Muscle layer of duodenum (tissue), 2 donors: ENCODE measurements around the gene NKTR.

ENCODE experiments used
- H3K27ac ChIP-seq: one replicate; pipeline ENCODE4 v1.7.0; 2013; ENCODE audit warnings: mild to moderate bottlenecking, low read length
- H3K27me3 ChIP-seq: one replicate; pipeline ENCODE4 v1.7.0; 2013; ENCODE audit warnings: low read depth, mild to moderate bottlenecking, control low read depth, low read length
- H3K36me3 ChIP-seq, 2 donors: one replicate each; pipeline ENCODE4 v1.7.0; 2013; ENCODE audit warnings: low read length in 2 of 2, control low read depth in 1 of 2, mild to moderate bottlenecking in 1 of 2; ENCODE audit not compliant: insufficient read depth in 2 of 2, control insufficient read depth in 1 of 2
- H3K4me1 ChIP-seq, 2 donors: one replicate each; pipeline ENCODE4 v1.7.0; 2013; ENCODE audit warnings: low read length in 2 of 2, mild to moderate bottlenecking in 2 of 2, control low read depth in 1 of 2, moderate library complexity in 1 of 2; ENCODE audit not compliant: insufficient read depth in 2 of 2, control insufficient read depth in 1 of 2
- H3K4me3 ChIP-seq, 2 donors: one replicate each; pipeline ENCODE4 v1.7.0; 2013; ENCODE audit warnings: low read length in 2 of 2, low read depth in 1 of 2, mild to moderate bottlenecking in 1 of 2
- H3K9me3 ChIP-seq, 2 donors: one replicate each; pipeline ENCODE4 v1.7.0; 2013; ENCODE audit warnings: low read length in 2 of 2, control low read depth in 1 of 2, mild to moderate bottlenecking in 1 of 2; ENCODE audit not compliant: control insufficient read depth in 1 of 2
- donor health status: healthy.

NKTR gene

DNA sequence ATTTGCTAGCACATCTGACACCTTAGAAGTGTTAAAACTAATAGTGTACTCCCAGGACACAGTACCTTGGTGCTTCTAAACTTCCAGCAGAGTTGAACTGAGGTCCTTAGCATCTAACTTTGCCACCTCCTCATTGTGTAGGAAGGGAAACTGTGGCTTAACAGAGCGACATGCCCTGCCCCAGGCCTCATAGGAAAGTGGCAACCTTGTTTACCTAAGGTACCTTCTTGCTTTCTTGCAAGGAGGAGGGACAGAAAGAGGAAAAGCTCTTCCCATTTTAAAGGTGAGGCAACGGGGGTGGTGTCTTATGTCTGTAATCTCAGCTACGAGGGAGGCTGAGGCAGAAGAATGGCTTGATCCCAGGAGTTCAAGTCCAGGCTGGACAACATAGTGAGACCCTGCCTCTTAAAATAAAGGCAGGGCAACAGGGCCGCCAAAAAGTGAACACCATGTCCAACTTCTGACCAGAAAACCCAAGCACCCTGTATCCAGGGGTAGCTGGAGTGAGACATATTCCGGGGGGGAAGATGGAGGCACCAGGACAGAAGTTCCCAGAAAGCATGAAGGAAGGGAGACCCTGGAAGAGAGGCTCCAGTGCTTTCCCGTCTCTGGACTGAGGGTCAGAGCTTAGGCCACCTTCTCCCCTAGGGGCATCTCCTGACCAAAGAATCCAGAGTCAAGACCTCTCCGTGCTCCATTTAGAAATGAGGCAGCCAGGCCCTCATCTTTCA, 84.3 kb downstream of the NKTR start:
- no peaks in the 10 kb centered on the region for H3K9me3 ChIP-seq
- H3K27ac ChIP-seq, result no peak overlapping the region
- peaks cover 6% of the 10 kb centered on the region for H3K27me3 ChIP-seq
- H3K36me3 ChIP-seq, result no peaks in the 10 kb centered on the region
- H3K4me1 ChIP-seq, result peaks cover 0 to 12% of the 10 kb centered on the region in 2 donors
- peak overlapping the region in 1 of 2 donors; percentile 43 for H3K4me3 ChIP-seq

DNA sequence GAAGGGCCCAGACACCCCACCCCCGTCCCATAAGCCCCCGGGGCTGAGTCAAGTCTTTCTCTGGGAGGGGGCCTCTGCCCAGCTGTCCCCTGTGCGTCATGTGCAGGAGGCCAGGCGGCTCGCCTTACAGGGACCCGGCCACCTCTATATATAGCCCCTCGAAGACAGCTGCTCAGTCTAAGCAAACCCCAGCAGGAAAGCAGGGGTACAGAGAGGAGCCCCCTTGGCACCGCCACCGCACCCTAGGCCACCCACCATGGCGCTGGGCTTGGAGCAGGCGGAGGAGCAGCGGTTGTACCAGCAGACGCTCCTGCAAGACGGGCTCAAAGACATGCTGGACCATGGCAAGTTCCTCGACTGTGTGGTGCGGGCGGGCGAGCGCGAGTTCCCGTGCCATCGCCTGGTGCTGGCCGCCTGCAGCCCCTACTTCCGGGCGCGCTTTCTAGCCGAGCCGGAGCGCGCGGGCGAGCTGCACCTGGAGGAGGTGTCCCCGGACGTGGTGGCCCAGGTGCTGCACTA, 84.9 kb downstream of the NKTR start, which contains the start of gene KLHL40:
Gene KLHL40, plus strand, starts transcription at position 175 of the 519 bp plus-strand sequence. Its CDS starts 82 bp downstream, at position 257.
- Histone ChIP-seq H3K27me3 (peaks cover 10% of the 10 kb centered on the region), H3K36me3 (no peaks in the 10 kb centered on the region), H3K4me3 (peak within 1 kb of the TSS in 1 of 2 donors; percentile 43), H3K9me3 (no peaks in the 10 kb centered on the region), H3K27ac (no peak within 1 kb of the TSS), H3K4me1 (peaks cover 0 to 12% of the 10 kb centered on the region in 2 donors)

DNA sequence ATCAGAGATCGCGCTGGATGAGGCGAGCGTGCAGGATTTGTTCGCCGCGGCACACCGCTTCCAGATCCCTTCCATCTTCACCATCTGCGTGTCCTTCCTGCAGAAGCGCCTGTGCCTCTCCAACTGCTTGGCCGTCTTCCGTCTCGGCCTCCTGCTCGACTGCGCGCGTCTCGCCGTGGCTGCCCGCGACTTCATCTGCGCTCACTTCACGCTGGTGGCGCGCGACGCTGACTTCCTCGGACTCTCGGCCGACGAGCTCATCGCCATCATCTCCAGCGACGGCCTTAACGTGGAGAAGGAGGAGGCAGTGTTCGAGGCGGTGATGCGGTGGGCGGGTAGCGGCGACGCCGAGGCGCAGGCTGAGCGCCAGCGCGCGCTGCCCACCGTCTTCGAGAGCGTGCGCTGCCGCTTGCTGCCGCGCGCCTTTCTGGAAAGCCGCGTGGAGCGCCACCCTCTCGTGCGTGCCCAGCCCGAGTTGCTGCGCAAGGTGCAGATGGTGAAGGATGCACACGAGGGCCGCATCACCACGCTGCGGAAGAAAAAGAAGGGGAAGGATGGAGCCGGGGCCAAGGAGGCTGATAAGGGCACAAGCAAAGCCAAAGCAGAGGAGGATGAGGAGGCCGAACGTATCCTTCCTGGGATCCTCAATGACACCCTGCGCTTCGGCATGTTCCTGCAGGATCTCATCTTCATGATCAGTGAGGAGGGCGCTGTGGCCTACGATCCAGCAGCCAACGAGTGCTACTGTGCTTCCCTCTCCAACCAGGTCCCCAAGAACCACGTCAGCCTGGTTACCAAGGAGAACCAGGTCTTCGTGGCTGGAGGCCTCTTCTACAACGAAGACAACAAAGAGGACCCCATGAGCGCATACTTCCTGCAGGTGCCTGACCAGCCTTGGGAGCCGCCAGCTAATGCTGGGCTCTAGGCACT, 85.7 kb downstream of the NKTR start:
- no peak overlapping the region for H3K27ac ChIP-seq
- H3K9me3 ChIP-seq, result no peaks in the 10 kb centered on the region
- H3K4me3 ChIP-seq, result peak overlapping the region in 1 of 2 donors; percentile 43

DNA sequence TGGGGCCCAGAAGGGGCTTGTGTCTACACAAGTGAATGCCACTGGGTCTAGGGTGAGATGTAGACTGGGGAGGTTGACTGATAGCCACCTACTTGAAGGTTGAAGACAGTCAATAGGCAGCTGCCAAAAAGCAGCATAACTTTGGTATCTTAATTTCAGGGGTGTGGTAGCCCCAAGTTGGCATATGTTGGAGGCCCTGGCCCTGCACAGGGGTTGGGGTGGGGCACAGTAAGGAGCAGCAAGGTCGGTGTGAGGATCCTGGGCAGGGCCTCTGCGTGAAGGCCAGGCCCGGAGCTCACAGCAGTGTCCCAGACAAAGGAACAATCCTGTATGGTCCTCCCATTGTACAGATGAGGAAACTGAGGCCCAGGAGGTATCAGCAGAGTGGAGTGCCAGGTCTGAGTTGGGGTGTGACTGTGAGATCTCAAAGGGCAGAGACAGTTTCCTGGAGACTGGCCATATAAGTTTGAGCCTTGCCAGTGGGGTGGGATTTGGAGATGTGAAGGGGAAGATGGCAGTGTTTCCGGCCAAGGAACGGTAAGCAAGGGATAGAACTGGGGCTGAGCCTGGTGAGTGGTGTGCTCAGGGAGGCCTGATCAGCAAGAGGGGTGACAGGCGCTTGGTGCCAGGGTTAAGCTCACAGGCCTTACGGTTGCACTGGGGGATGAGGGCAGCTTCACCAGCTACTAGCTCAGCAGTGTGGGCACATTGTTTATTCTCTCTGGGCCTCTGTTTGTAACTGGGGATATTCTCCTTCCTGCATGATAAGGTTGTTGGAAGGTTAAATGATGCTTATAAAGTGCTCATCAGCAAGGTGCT, 86.6 kb downstream of the NKTR start:
- Histone ChIP-seq H3K4me1 (peaks cover 0 to 12% of the 10 kb centered on the region in 2 donors), H3K27ac (no peak overlapping the region), H3K9me3 (no peaks in the 10 kb centered on the region), H3K27me3 (peaks cover 10% of the 10 kb centered on the region), H3K36me3 (no peaks in the 10 kb centered on the region), H3K4me3 (no peak overlapping the region)

More for the DNA sequence above, 85.7 kb downstream of the NKTR start:
- Histone ChIP-seq H3K27me3 (peaks cover 10% of the 10 kb centered on the region), H3K36me3 (no peaks in the 10 kb centered on the region), H3K4me1 (peaks cover 0 to 12% of the 10 kb centered on the region in 2 donors)

DNA sequence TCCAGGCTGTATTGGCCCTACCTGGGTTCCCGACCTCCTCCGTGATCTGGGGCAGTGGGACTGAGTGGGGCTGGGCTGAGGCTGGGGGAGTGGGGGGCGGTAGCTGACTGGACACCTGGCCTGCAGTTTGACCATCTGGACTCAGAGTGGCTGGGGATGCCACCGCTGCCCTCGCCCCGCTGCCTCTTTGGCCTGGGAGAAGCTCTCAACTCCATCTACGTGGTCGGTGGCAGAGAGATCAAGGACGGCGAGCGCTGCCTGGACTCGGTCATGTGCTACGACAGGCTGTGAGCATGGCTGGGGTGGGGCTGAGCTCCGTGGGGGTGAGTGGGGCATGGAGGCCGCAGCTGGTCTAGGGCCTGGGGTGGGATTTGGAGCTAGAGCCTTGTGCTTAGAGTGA, 87.5 kb downstream of the NKTR start:
- Histone ChIP-seq H3K4me3 (no peak overlapping the region), H3K27ac (no peak overlapping the region), H3K4me1 (peaks cover 0 to 12% of the 10 kb centered on the region in 2 donors), H3K9me3 (no peaks in the 10 kb centered on the region), H3K36me3 (no peaks in the 10 kb centered on the region), H3K27me3 (peaks cover 10% of the 10 kb centered on the region)

DNA sequence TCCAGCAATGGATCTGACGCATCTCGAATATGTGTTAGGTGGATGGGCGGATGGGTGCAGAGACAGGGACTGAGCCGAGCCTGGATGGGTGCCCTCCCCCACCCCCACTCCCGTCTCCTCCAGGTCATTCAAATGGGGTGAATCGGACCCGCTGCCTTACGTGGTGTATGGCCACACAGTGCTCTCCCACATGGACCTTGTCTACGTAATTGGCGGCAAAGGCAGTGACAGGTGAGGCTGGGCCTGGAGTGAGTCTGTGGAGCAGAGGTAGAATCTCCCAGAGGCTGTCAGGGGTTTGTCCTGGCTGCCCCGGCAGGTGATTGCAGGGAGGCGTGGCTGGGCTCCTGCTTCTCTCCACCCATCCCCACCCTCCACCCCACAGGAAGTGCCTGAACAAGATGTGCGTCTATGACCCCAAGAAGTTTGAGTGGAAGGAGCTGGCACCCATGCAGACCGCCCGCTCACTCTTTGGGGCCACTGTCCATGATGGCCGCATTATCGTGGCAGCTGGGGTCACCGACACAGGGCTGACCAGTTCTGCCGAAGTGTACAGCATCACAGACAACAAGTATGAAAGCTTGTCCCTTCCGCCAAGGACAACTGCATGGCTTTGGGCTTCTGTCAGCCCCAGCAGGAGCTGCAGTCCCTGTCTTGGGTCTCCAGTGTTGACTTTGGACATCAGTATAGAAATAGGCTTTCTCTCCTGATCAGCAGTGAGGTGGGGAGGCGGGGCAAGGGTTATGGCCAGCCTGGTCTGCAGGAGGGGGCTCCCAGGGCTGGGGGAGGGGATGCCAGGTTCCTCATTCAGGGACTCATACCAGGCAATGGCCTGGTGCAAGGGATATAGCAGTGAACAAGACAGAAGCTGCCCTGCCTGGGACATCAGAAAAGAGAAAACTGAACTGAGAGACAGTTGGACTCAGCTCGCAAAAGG, 88.3 kb downstream of the NKTR start:
- no peak overlapping the region for H3K27ac ChIP-seq
- no peak overlapping the region for H3K4me3 ChIP-seq
- H3K9me3 ChIP-seq, result no peaks in the 10 kb centered on the region
- peaks cover 0 to 12% of the 10 kb centered on the region in 2 donors for H3K4me1 ChIP-seq
- peaks cover 10% of the 10 kb centered on the region for H3K27me3 ChIP-seq
- H3K36me3 ChIP-seq, result no peaks in the 10 kb centered on the region

DNA sequence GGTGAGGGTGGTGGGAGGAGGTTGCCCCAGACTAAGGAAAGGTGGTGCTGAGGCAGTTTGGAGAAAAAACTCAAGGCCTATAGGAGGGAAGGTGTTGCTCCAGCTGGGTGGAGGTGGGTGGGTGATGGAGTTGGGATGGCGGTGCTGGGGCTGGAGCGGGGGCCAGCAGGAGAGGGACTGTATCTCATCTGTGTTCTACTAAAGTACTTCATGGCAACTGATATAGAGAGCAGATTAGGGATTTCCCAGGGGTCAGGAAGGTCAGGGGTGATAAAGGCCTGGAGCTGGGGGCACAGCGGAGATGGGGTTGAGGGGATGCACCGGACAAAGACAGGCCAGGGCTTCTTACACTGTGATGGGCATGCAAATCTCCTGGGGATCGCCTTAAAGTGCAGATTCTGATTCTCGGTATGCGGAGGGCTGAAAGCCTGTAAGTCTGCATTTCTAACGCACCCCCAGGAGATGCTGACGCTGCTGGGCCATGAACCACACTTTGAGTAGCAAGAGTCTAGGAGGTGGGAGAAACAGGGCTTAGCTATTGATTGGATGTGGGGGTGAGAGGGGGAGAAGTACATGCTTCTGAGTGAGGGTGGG, 89.0 kb downstream of the NKTR start:
- H3K4me1 ChIP-seq, result peaks cover 0 to 12% of the 10 kb centered on the region in 2 donors
- no peak overlapping the region for H3K4me3 ChIP-seq
- H3K27me3 ChIP-seq, result peaks cover 10% of the 10 kb centered on the region
- H3K9me3 ChIP-seq, result no peaks in the 10 kb centered on the region
- H3K27ac ChIP-seq, result no peak overlapping the region
- no peaks in the 10 kb centered on the region for H3K36me3 ChIP-seq

DNA sequence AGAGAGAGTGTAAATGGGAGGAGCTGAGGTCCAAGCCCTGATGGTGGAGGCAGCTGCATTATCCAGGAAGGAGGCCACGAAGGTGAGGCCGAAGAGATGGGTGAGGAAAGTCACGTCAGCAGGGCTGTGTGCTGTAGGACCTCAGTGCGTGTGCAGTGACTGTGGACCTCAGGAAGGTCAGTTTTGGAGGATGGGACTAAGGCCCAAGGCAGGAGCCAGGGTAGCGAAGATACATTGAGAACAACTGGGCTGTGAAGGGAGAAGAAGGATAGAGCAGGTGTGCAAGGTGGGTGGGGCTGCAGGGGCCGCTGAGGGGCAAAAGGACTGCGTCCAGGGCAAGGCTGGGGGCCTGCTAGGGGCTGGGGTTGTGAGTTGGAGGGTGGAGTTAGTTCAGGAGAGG, 89.7 kb downstream of the NKTR start:
- Histone ChIP-seq H3K4me1 (peaks cover 0 to 12% of the 10 kb centered on the region in 2 donors), H3K36me3 (no peaks in the 10 kb centered on the region), H3K27ac (no peak overlapping the region), H3K27me3 (peaks cover 10% of the 10 kb centered on the region), H3K4me3 (no peak overlapping the region), H3K9me3 (no peaks in the 10 kb centered on the region)

DNA sequence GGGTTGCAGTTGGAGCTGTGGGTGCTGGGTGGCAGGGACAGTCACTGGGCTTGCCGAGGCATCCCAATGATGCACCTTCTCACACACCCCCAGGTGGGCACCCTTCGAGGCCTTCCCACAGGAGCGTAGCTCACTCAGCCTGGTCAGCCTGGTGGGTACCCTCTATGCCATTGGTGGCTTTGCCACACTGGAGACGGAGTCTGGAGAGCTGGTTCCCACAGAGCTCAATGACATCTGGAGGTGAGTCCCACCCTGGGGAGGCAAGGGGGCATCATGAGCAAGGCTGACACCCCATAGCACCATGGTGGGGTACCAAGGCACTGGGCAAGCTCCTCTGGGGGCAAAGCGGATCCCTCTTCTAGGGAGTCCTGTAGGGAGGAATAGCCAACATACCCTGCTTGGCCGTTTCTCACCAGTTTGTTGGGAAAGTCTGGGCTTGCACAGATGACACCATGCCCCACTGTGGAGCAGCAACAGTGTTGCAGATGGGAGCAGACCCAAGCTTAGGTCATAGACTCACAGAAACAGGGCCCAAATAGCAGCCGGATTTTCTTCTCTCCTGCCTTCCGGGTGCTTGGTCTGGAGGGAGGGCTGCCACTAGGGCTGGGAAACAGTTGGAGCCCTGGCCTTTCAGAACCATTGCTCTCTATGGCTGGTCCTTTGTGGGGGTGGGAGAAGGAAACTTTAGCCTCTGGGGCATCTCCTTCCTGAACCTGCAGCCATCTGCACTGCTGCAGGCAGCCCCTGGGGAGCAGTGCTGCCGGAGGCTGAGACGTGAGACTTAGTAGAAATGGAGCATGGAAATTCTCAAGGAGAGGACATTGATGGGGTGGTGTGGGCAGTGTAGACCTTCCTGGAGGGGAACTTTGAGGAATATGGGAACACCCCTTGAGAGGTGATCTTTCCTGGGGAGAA, 90.5 kb downstream of the NKTR start:
- peaks cover 5% of the 10 kb centered on the region for H3K27me3 ChIP-seq
- no peak overlapping the region for H3K27ac ChIP-seq
- H3K4me1 ChIP-seq, result peaks cover 0 to 4% of the 10 kb centered on the region in 2 donors
- no peaks in the 10 kb centered on the region for H3K9me3 ChIP-seq
- H3K36me3 ChIP-seq, result no peaks in the 10 kb centered on the region
- no peak overlapping the region for H3K4me3 ChIP-seq
